CD4-positive, alpha-beta T cell treated with Interleukin-4 for 4 hours (primary cell): ENCODE measurements around the gene ZNRD2.

Source experiments
- DNase-seq: peaks from one replicate; pipeline ENCODE4 v3.0.0-alpha.2; 2020

ZNRD2 gene

GRCh38 chr11:65611758-65612603 lies 41.7 kb downstream of the ZNRD2 start:
- DNase-seq = no peak

GRCh38 chr11:65612691-65613090 lies 42.4 kb downstream of the ZNRD2 start:
- no peak for DNase-seq

GRCh38 chr11:65613091-65613928 lies 43.0 kb downstream of the ZNRD2 start:
- no peak for DNase-seq

GRCh38 chr11:65615229-65615949 lies 45.1 kb downstream of the ZNRD2 start, which contains the start of gene PCNX3:
PCNX3 (plus strand) TSS chr11:65615776; CDS start chr11:65616312, 536 bp downstream.
- DNase-seq = peak; percentile 100

- DNase-seq = peak; percentile 19
Measured at GRCh38 chr11:65615950-65616574, 45.8 kb downstream of the ZNRD2 start.

GRCh38 chr11:65616575-65617001 lies 46.3 kb downstream of the ZNRD2 start:
- DNase-seq = no peak

GRCh38 chr11:65617136-65617850 lies 47.0 kb downstream of the ZNRD2 start:
- DNase-seq = no peak

GRCh38 chr11:65617990-65618751 lies 47.9 kb downstream of the ZNRD2 start:
- no peak for DNase-seq

- no peak for DNase-seq
Measured at GRCh38 chr11:65618763-65619162, 48.5 kb downstream of the ZNRD2 start.

GRCh38 chr11:65619281-65619928 lies 49.1 kb downstream of the ZNRD2 start:
- DNase-seq = no peak

- no peak for DNase-seq
Measured at GRCh38 chr11:65620666-65621065, 50.4 kb downstream of the ZNRD2 start.

- DNase-seq = no peak
Measured at GRCh38 chr11:65621460-65621859, 51.2 kb downstream of the ZNRD2 start.
